ENCODE measurements around the gene PIGH.

- TF ChIP-seq CTCF (IDR thresholded peaks at IDR 0.05; ENCODE audit: poor library complexity), result no peak
- no peak for TF ChIP-seq EZH2 (IDR thresholded peaks at IDR 0.05; ENCODE audit: borderline replicate concordance)
These were observed 26.6 kb downstream of the PIGH start for GRCh38 chr14:67573228-67574010.

All from hepatocyte (in vitro differentiated cells).